HK-2 (cell line): ENCODE results near the gene LRRFIP1.
"Not testable (repeated sequence)": the region's sequence is repeated elsewhere in the genome, so short reads cannot be mapped to it uniquely, and the experiment has no call there.

ENCODE experiments used
- DNase-seq: peaks from one replicate; pipeline ENCODE4 v3.0.0-alpha.2; 2018; ENCODE audit not compliant: unreplicated experiment

Gene LRRFIP1

DNA sequence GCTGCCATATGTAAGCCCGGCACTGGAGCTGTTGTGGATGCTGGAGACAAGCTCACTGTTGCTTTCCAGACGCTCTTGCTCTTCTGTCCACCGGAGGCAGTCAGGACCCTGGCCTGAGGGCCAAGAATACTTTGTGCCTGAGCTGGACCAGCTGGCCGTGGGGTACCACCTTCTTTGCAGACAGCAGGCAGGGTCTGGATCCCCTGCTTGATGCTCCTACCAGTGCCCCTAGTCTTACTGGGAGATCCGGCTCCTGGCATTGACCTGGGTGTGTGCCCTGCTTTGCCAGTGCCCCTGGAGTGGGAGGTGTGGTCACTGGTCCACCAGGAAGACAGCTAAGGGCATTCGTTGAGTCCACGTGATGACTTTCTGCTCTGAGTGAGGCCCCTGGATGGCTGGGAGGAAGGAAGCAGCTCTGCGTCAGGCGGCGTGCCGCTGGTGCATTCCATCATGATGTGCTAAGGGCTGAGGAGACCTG is 59.3 kb downstream of the LRRFIP1 start:
- DNase-seq = no peak

DNA sequence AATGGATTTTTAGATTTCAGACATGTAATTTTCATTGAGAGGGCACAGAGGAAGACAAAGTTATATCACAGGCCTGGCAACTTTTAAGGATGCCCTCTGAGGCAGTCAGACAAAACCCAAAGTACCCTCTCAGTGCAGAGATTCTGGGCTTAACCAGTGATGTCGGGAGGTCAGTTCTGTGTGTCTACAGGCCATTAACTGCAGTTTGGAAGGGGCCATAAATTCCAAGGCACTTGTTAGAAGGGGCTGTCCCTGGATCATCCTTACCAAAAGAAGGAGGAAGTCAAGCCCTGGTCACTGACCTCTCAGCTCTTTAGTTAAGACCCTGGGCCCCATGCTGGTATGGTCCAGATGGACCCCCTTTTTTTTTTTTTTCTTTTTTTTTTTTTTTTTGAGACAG is 60.7 kb downstream of the LRRFIP1 start:
- DNase-seq = no peak

DNA sequence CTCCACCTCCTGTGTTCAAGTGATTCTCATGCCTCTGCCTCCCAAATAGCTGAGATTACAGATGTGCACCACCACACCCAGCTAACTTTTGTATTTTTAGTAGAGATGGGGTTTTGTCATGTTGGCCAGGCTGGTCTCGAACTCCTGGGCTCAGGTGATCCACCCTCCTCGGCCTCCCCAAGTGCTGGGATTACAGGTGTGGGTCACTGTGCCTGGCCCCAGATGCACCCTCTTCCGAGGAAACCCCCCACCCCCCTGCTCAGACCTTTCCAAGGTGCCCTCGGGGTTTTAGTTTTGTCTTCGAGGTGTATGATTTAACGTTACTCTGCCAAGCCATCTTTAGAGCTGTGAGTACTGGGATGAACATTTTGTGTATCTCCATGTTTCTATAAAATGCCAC is 61.2 kb downstream of the LRRFIP1 start:
- not testable (repeated sequence) for DNase-seq

DNA sequence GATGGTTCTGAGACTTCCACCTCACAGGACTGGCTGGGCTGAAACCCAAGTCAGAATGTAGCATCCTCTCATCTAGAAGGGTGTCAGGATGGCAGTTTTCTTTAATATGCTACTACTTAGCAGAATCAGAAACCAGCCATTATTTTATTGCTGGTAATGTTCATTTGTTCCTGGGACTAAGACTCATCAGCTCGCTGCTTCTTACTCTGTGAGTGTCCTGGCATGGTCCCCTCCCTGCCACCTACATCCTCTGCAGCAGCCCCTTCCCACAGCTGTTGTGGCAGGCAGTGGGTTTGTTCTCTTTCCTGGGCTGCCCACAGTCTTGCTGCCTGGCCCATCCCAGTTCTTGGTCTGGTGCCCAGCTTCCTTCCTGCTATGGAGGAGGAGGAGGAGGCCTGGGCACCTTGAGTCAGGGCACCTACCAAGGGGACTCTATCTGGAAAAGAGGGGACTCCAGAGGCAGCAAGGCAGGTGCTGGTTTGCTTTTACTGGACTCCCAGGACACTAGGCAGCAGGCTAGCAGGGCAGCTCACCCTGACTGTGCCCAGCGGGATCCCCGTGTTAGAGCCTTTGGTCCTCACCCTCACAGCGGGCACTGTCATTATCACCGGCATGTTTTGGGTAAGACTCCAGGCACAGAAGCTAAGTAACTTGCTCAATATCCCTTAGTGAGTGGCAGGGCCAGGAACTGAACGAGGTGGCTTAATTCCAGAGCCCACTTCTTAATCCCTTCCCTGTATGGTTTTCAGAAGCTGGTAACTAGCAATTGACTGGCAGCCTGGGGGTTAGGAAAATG is 62.1 kb downstream of the LRRFIP1 start:
- DNase-seq = no peak

DNA sequence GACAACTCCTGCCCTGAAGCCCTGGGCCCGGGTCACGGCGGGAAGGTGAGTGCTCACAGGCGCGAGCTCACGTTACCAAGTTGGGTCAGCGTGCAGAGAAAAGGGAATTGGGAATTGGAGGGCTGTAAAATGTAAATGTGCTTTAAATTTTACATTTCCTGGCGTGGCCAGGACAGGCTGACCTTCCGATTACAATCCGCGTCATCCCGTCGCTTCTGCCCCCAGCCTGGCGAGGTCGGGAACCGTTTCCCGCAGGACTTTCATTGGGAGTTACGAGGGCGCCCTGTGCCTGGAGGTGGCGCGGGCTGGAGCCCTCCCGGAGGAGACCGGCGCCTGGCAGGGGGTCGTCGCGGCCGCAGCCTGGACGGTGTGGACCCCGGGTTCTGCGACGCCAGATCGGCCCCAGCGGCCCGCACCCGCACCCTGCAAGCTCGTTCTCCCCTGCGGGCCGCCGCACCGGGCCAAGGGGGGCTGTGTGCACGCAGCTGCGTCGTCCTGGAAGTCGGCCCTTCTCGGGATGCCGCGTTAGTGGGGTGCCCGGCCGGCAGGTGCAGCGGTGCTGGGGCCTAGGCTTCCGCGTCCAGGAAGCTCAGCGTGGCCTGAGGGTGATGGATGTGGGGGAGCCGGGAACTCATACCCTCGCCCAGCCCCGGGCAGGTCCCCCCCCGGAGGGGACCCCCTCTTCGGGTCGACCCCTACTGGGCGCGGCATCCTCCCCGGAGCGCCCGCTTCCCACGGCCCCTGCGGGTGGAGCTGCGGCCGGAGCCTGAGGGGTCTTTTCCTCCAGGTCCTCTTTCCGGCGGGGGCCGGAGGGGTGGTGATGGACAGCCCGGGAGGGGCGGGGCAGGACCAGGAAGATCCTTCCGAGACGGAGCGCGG is 63.9 kb downstream of the LRRFIP1 start:
- DNase-seq = no peak

DNA sequence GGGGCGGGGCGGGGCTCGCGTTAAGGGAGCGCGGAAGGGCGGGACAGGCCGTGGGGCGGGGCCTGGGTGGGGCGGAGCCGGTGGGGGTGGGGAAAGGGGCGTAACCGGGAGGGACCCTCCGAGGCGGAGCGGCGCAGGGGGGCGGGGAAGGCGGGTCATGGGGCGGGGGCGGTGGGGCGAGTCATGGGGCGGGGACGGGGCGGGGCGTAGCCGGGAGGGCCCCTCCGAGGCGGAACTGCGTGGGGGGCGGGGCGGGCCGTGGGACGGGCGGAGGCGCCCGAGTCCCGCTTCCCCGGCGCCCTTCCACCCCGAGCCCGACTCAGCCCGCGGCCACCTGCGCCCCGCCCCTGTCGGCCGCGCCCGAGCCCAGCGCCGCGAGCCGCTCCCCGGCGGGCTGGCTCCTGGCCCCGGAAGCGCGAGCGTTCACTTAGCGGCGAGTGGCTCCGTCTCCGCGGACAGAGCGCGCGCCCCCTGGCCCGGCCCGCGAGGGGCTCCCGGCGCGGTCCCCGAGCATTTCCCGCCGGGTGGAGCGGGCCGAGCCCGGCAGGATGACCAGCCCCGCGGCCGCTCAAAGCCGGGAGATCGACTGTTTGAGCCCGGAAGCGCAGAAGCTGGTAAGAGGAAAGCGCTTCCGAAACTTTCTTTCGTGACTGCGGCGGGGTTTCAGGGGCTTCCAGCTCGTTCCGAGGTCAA is 64.7 kb downstream of the LRRFIP1 start:
- peak; percentile 98 for DNase-seq

DNA sequence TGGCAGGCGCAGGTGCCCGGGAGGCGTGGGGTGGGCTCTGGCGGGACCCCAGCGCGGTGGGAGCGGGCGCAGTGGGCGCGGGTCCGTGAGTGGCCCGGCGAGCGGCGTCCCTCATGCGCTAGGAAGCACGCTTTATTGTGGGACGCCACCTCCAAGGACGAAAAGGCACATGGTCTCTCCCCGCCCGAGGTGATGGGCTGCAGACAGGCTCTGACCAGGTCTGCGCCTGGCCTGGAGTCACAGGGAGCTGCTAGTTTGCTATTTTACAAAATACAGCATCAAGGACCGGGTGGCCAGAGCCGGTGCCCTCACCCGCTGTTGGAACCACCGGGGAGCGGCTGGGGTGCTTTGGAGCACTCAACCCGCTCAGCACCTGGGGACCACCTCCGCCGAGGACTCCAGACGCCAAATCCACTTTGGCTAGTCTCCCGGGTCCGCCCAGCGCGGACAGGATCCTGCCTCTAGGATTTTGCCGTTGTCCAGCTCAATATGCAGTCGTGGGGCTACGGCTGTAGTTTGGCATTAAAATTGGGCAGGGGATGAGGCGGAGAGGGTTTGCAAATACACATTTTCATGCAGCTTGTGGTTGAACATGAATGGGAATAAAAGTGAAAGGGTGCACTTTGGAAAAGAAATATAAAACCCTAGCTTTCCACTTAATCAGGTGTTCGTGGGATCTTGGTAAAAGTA is 65.4 kb downstream of the LRRFIP1 start:
- peak; percentile 48 for DNase-seq

DNA sequence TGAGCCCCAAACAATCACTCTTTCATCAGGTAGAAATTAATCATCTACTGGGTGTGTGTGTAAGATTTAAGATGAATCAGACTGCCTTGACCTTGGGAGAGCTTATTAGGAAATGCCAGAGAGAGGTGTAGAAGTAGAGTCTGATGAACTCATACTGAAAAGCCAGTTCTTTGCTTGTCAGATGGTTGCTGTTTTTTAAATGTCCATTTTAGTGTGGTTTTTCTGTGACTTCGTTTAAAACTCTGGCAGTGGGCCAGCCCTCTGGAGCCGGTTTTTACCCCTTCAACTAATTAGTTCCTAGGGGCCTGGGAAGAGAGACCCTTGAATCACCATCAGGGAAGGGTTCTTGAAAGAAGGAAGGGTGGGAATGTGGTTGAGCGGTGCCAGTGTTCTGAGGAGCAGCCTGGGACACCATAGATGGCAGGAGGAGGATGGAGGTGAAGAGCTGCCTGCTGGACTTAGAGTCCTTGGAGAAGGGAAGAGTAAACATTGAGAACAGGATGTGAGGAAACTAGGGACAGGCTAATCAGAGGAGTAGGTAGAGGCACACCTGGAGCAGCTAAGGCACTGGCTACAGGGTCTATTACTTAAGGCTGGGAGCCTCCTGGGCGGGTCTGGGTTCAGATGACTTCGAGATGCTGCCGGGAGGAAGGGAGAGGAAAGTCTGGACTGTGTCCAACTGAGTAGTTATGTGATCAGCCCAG is 66.1 kb downstream of the LRRFIP1 start:
- DNase-seq = no peak

DNA sequence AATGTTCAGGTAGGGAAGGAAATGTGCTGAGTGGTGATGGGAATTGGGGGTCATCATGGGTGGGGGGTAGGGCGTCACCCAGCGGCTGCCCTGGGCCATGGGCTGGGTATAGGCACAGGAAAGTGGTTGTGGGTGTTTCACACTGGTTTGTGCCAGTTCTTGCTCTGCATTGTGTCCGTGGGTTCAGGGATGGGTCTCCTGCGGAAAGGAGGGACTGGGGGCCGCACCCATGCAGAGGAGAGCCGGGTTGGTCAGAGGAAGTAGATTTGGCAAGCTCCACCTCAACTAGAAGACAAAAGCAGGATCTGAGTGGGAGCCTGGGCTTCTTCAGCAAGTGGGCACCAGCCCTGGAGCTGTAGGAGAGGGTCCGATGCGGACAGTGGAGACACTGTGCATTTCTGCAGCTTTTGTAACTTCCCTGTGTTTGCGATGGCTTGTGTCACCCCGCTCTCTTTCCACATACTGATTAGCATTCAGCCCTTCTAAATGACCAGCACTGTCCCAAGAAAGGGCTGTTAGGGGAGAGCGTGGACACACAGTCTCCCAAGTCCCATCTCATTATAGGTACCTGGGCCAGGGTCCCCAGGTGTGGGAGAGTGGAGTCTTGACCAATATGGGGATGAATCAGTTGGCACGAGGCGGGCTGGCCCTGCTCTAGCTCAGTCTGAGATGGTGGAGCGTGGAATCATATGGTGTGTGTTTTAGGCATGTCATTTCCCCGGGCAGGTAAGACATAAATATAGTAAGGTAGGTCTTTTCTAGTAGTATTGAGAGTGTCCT is 67.2 kb downstream of the LRRFIP1 start:
- DNase-seq = no peak

DNA sequence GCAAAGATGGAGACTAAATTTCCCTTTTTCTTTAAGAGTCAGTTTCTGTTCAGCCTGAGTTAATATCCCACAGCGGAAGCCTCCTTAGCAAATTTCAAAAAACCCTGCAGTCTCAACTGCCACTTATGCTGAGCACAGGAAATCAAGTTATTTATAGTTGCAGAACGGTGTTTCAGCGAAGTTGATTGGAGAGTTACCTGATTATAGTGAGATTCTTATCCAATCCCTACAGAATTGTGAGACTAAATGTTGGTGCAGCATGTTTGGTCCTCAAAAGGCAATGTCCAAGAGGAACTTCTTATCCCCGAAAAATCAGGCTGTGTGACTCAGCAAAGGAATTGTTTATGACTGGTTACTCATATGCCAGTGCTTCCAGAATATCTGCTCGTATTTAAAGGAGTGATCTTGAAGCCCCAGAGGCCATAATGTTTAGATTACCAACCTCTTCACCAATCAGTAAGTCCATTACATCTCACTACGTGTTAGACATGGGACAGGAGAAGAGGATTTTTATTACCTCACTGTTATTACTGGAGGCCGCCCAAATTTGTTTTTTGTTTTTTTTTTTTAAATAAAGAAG is 67.9 kb downstream of the LRRFIP1 start:
- DNase-seq = no peak

DNA sequence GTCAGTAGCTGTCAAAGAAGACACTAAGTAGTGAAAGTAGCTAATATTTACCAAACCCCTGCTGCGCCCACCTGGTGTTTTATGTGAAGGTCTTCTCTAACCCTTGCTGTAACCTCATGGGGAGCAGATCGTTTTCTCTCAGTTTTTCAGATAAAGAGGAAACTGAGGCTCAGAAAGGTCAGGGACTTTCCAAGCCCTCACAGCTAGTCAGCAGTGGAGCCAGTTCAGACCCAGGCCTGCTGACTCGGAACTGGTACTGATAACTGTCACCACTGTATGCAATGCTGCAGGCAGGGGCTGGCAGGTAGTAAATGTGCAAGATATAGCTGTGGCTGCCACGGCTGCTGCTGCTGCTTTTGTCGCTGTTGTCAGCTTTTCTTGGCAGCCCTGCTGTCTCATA is 69.1 kb downstream of the LRRFIP1 start:
- no peak for DNase-seq

DNA sequence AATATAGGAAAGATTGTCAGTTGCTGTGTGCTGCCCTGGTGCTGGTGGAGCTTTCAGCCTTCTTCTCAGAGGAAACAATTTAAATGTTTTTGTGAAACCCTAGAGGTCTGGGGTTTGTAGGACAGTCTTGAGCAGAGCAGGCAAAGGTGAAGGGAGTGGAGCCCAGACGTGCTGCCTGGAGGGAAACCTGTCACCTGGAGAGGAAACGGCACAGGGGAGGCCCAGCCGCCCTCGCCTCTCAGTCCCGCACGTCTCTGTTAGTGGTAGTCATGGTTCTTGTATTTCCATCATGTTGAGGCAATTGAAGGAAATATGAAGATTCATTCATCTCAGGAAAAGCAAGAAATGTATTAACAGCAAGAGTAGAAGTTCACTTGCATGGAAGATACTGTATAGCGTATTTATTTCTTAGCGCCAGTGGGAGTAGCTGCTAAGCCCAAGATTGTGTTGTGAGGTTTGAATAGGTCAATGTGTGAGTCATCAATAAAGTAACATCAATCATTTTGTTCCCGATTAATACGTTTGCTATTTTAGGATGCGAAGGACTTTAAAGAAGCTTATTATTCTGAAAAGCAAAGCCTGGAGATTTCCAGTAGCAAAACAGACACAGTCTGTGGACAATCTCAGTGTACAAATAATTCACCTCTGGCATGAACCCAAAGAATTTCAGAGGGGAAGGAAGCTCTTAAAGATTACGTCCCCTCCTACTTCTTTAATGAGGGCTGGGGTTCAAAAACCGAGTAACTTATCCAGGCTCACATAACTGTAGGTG is 70.4 kb downstream of the LRRFIP1 start:
- DNase-seq = no peak

DNA sequence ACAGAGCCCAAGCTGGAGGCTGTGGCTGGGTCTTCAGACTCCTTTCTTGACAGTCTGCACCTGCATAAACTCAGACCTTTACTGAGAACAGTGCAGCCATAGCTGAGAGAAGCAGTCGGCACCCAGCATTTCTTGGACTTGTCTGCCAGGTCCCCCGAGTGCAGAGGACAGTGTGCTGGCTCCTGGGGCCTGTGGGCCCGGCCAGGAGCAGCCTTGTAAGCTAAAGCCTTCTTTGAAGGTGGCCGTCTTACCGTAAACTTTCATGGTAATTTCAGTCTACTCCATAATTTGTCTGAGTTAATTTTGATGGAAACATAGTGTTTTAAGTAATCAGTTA is 70.9 kb downstream of the LRRFIP1 start:
- no peak for DNase-seq

DNA sequence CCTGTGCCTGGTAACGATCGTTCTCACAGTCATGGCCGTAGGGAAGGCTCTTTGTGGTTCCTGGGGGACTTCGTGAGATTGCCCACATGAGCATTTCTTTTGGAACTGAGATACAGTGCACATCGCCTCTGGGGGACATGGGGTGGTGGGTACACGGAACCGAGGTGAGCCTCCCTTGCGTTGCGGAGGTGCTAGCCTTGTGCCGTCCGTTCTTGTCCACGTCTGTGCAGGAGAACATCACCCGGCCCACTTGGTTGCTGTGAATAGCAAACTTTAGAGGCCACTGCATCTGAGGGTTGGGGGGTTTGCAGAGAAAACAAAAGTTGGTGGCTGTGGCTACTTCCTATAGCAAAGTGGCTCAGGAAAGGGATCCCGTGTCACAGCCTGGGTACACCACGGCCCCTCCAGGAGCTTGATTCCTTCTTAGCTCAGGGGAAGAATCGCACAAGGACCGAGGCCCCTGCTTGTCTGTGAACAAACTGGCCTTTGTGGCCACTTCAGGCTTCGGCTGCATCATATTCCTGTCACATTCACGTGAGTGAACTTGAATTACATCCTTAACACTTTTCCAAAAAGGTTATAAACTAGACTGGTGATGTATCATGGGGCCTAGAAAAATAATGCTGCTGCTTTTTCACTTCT is 72.6 kb downstream of the LRRFIP1 start:
- DNase-seq = no peak

DNA sequence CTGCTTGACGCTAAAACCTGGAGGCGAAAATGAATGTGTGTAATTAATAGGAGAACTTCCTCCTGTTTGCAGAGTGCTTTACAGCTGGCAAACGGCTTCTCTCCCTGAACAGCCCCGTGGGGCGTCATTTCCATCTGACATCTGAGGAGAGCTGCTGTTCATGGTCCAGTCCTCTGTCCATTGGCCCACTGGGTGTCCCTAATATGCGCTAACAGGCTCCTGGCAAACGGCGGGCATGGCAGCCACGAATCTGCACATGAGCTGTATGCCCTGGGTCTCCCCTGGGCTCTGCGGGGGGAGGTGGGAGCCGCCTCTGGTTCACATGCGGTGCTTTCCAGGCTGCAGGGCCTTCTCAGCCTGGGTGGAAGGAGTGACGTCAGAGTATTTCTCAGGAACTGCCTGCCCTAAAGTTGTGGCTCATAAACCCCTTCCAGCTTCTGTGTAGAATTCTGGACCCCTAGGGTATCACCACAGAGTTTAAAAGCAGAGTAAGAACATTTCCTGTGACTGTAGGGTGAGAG is 73.2 kb downstream of the LRRFIP1 start:
- no peak for DNase-seq

DNA sequence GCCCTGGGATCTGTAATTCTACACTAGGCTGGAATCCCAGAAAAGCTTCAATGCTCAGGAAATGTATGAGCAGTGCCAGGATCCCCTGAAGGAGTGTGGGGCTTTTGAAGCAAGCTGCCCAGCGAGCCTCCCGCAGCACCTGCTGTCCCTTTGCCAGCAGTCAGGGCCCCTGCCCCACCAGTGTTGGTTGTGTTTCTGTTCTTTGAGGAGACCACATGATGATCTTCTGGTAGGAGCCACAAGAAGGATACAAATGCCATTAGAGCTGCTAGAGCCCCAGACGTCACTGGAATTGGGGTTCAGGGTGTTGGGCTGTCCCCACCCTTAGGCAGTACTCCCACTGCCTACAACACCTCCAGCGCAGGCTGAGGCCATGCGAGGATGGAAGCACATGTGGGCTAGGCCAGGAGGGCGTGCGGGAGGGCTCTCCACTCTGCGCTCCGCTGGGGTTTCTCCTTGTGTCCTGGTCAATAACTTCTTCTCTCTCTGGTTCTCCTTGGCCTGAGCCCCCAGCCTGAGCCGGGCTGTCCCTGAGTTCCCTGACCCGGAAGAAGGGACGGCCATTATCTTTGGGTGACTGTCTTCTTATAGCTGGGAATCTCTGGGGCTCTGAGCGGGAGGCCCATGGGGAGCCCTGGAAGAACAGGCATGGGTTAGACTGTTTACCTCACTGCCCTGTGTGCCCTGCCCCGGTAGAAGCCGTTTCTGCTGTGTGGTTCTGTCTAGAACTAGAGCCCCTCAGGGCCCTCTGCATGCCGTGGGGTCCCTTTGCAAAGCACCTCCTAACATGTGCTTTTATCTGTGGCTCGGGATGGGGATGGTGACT is 73.9 kb downstream of the LRRFIP1 start:
- DNase-seq = no peak

DNA sequence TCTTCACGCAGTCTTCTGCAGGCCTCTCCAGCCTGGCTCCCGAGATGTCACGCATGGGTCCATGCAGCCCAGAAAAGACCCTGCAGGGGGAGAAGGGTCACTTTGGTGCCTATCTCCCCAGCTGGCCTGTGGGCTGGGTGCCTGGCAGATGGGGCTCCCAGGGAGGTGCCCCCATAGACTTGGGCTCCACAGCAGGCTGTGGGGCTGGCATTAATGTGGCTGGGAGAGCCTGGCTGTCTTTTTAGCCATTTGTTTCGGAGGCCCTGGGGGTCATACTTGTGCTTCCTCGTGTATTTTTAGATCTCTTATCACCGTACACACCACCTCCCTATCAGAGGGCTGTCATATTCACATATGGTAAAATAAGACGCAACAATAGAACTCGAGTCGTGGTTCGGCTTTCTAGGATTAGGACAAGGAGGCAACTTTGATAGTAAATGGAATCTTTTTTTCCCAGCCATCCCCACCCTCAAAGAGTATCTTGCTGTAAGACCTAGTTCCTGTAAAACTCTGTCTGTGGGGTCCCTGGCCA is 74.5 kb downstream of the LRRFIP1 start:
- no peak for DNase-seq
